Uterus (tissue), 2 donors: ENCODE data around the gene STK17A.

Experiments used
- POLR2A ChIP-seq, 2 donors: fragments of 450-650 bp; IDR thresholded peaks; one replicate each; pipeline ENCODE4 v1.6.1; 2016; ENCODE audit warnings: antibody characterized with exemption in 2 of 2, mild to moderate bottlenecking in 1 of 2, moderate library complexity in 1 of 2
- TF ChIP-seq, protein P1 (sequence below), 4 experiments: fragments of 200-600 bp in 2 of 4; fragments of 450-650 bp in 2 of 4; sonication (generic) in 2 of 4; IDR thresholded peaks; one replicate each; pipeline ENCODE4 v1.5.1; 2016 to 2019; ENCODE audit warnings: antibody characterized with exemption in 4 of 4, mild to moderate bottlenecking in 2 of 4, moderate library complexity in 1 of 4

DNA sequence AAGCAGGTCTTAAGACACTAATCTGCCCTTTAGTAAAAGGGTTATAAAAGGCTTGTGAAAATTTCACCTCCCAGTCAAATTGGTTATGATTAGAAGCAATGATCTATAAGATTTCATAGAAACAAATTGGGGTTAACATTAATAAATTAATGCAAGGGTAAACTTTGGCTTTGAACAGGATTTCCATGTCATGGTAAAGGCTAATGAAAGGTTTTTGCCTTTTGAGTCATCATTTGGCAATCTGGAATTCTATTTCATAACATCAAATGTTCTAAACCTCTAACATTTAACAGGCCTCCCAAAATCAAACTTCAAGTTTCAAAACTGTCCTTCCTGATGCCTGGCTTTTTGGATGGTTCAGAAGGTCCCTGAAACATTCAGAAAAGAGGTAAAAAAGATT is 84.0 kb downstream of the STK17A start:
- TF ChIP-seq, protein P1, sequence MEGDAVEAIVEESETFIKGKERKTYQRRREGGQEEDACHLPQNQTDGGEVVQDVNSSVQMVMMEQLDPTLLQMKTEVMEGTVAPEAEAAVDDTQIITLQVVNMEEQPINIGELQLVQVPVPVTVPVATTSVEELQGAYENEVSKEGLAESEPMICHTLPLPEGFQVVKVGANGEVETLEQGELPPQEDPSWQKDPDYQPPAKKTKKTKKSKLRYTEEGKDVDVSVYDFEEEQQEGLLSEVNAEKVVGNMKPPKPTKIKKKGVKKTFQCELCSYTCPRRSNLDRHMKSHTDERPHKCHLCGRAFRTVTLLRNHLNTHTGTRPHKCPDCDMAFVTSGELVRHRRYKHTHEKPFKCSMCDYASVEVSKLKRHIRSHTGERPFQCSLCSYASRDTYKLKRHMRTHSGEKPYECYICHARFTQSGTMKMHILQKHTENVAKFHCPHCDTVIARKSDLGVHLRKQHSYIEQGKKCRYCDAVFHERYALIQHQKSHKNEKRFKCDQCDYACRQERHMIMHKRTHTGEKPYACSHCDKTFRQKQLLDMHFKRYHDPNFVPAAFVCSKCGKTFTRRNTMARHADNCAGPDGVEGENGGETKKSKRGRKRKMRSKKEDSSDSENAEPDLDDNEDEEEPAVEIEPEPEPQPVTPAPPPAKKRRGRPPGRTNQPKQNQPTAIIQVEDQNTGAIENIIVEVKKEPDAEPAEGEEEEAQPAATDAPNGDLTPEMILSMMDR (IDR thresholded peaks at IDR 0.05): no peak
- TF ChIP-seq POLR2A (IDR thresholded peaks at IDR 0.05): no peak
